Measurements from ENCODE around the gene SYNRG. TPM values are rescaled to one million over a fixed set of nuclear protein-coding genes. Genes with fewer than 3 reads are reported as not detected.

The SYNRG gene
- total RNA-seq, 1 donor from 2014 or later: 65.4 TPM

- no peak for DNase-seq (ENCODE audit: low spot score)
These were observed 11.1 kb downstream of the SYNRG start for GRCh38 chr17:37598145-37598544.

GRCh38 chr17:37592291-37592690 lies 16.9 kb downstream of the SYNRG start:
- DNase-seq (ENCODE audit: low spot score): no peak

- DNase-seq (ENCODE audit: low spot score): no peak
These were observed 24.2 kb downstream of the SYNRG start for GRCh38 chr17:37585066-37585465.

GRCh38 chr17:37576281-37576680 lies 32.9 kb downstream of the SYNRG start:
- DNase-seq (ENCODE audit: low spot score): no peak

- DNase-seq (ENCODE audit: low spot score): no peak
These were observed 34.8 kb downstream of the SYNRG start for GRCh38 chr17:37574427-37574826.

GRCh38 chr17:37571674-37572073 lies 37.5 kb downstream of the SYNRG start:
- no peak for DNase-seq (ENCODE audit: low spot score)

- no peak for DNase-seq (ENCODE audit: low spot score)
These were observed 38.6 kb downstream of the SYNRG start for GRCh38 chr17:37570527-37571093.

GRCh38 chr17:37568350-37569053 lies 40.7 kb downstream of the SYNRG start:
- DNase-seq (ENCODE audit: low spot score): no peak

GRCh38 chr17:37567538-37567937 lies 41.7 kb downstream of the SYNRG start:
- DNase-seq (ENCODE audit: low spot score): no peak

- DNase-seq (ENCODE audit: low spot score): no peak
These were observed 42.1 kb downstream of the SYNRG start for GRCh38 chr17:37567137-37567536.

GRCh38 chr17:37564252-37564651 lies 45.0 kb downstream of the SYNRG start:
- no peak for DNase-seq (ENCODE audit: low spot score)

GRCh38 chr17:37562016-37562745 lies 47.0 kb downstream of the SYNRG start:
- DNase-seq (ENCODE audit: low spot score): no peak

- no peak for DNase-seq (ENCODE audit: low spot score)
These were observed 50.9 kb downstream of the SYNRG start for GRCh38 chr17:37558299-37558698.

- DNase-seq (ENCODE audit: low spot score): no peak
These were observed 51.7 kb downstream of the SYNRG start for GRCh38 chr17:37557482-37557881.

- no peak for DNase-seq (ENCODE audit: low spot score)
These were observed 53.8 kb downstream of the SYNRG start for GRCh38 chr17:37555386-37555785.

- DNase-seq (ENCODE audit: low spot score): no peak
These were observed 55.7 kb downstream of the SYNRG start for GRCh38 chr17:37553401-37553966.

GRCh38 chr17:37551788-37552187 lies 57.4 kb downstream of the SYNRG start:
- DNase-seq (ENCODE audit: low spot score): no peak

GRCh38 chr17:37547986-37548385 lies 61.2 kb downstream of the SYNRG start:
- DNase-seq (ENCODE audit: low spot score): no peak

- no peak for DNase-seq (ENCODE audit: low spot score)
These were observed 62.9 kb downstream of the SYNRG start for GRCh38 chr17:37546302-37546701.

- DNase-seq (ENCODE audit: low spot score): no peak
These were observed 63.7 kb downstream of the SYNRG start for GRCh38 chr17:37545486-37545885.

- no peak for DNase-seq (ENCODE audit: low spot score)
These were observed 65.6 kb downstream of the SYNRG start for GRCh38 chr17:37543637-37544052.

- DNase-seq (ENCODE audit: low spot score): no peak
These were observed 67.1 kb downstream of the SYNRG start for GRCh38 chr17:37541880-37542660.

Measured in ureter (tissue), 1 donor.